HG03565 (cell line): ENCODE results near the gene ATXN1.

Experiments
- ATAC-seq: cut with Tn5 transposase; IDR thresholded peaks from one replicate; pipeline ENCODE4 v1.9.1; 2021; ENCODE audit warnings: mild to moderate bottlenecking, moderate library complexity; ENCODE audit not compliant: unreplicated experiment

ATXN1 gene

GRCh38 chr6:16783952-16784565 lies 22.8 kb upstream of the ATXN1 start:
- ATAC-seq = no peak

- ATAC-seq = no peak
Measured at GRCh38 chr6:16783509-16783908, 22.2 kb upstream of the ATXN1 start.

- no peak for ATAC-seq
Measured at GRCh38 chr6:16782278-16782677, 21.0 kb upstream of the ATXN1 start.

GRCh38 chr6:16781348-16782169 lies 20.3 kb upstream of the ATXN1 start:
- ATAC-seq = no peak

GRCh38 chr6:16778521-16778920 lies 17.3 kb upstream of the ATXN1 start:
- ATAC-seq = no peak

GRCh38 chr6:16777794-16778193 lies 16.5 kb upstream of the ATXN1 start:
- ATAC-seq = no peak

GRCh38 chr6:16776394-16777017 lies 15.2 kb upstream of the ATXN1 start:
- ATAC-seq = no peak

- ATAC-seq = no peak
Measured at GRCh38 chr6:16774437-16774836, 13.2 kb upstream of the ATXN1 start.

GRCh38 chr6:16773362-16773761 lies 12.1 kb upstream of the ATXN1 start:
- ATAC-seq = no peak

GRCh38 chr6:16770701-16771569 lies 9.7 kb upstream of the ATXN1 start:
- peak; percentile 73 for ATAC-seq

GRCh38 chr6:16769986-16770376 lies 8.7 kb upstream of the ATXN1 start:
- no peak for ATAC-seq

- ATAC-seq = no peak
Measured at GRCh38 chr6:16769131-16769985, 8.1 kb upstream of the ATXN1 start.

- ATAC-seq = no peak
Measured at GRCh38 chr6:16768477-16768830, 7.2 kb upstream of the ATXN1 start.

GRCh38 chr6:16767765-16768476 lies 6.7 kb upstream of the ATXN1 start:
- no peak for ATAC-seq

- no peak for ATAC-seq
Measured at GRCh38 chr6:16766836-16767745, 5.8 kb upstream of the ATXN1 start.

GRCh38 chr6:16766043-16766536 lies 4.8 kb upstream of the ATXN1 start:
- ATAC-seq = no peak

GRCh38 chr6:16765235-16765634 lies 4.0 kb upstream of the ATXN1 start:
- no peak for ATAC-seq

- no peak for ATAC-seq
Measured at GRCh38 chr6:16764188-16764950, 3.1 kb upstream of the ATXN1 start.
